Nephron (organoid): ENCODE measurements around the gene PRPS1.
A peak's percentile ranks its signal among the peaks of the same experiment; 100 is the strongest.

Source experiments
- H3K27ac Mint-ChIP-seq, 3 experiments: 2 replicates each; pipeline ENCODE4 v1.8.0; 2020; ENCODE audit warnings: mixed read lengths in 3 of 3, mild to moderate bottlenecking in 2 of 3, moderate library complexity in 1 of 3
- H3K27me3 Mint-ChIP-seq: 2 replicates; pipeline ENCODE4 v1.8.0; 2021; ENCODE audit warnings: low read depth, mild to moderate bottlenecking, moderate library complexity, mixed read lengths
- H3K36me3 Mint-ChIP-seq: 2 replicates; pipeline ENCODE4 v1.8.0; 2020; ENCODE audit warnings: low read depth, mixed read lengths
- H3K4me1 Mint-ChIP-seq: 2 replicates; pipeline ENCODE4 v1.8.0; 2020; ENCODE audit warnings: mixed read lengths
- H3K4me3 Mint-ChIP-seq, 3 experiments: 2 replicates each; pipeline ENCODE4 v1.8.0; 2020; ENCODE audit warnings: mild to moderate bottlenecking in 3 of 3, mixed read lengths in 3 of 3, moderate library complexity in 2 of 3
- H3K9me3 Mint-ChIP-seq: 2 replicates; pipeline ENCODE4 v1.8.0; 2020; ENCODE audit warnings: mixed read lengths
- TF ChIP-seq, protein P1 (sequence below), 3 experiments: fragments of 200-600 bp; sonication (generic); IDR thresholded peaks; one replicate each; pipeline ENCODE4 v1.5.0; 2021; ENCODE audit warnings: antibody characterized with exemption in 3 of 3; ENCODE audit not compliant: unreplicated experiment in 3 of 3

The PRPS1 gene

DNA sequence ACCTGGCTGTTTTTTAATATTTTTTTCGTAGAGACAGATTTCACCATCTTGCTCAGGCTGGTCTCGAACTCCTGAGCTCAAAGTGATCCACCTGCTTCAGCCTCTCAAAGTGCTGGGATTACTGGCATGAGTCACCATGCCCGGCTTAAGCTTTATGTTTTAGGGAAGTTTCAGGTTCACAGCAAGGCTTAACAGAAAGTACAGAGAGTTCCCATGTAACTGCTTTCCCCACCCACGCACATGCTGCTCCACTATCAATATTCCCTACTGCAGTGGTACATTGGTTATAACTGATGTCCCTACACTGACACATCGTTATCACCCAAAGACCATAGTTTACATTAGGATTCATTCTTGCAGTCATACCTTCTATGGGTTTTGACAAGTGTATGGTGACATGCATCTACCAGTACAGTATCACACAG, 62.7 kb downstream of the PRPS1 start:
- H3K27ac Mint-ChIP-seq, result peak overlapping the region; percentile 25 to 50 (median 36)
- H3K9me3 Mint-ChIP-seq, result peaks cover 2% of the 10 kb centered on the region
- H3K4me1 Mint-ChIP-seq, result peaks cover 32% of the 10 kb centered on the region
- no peaks in the 10 kb centered on the region for H3K36me3 Mint-ChIP-seq
- no peaks in the 10 kb centered on the region for H3K27me3 Mint-ChIP-seq
- H3K4me3 Mint-ChIP-seq, result no peak overlapping the region
- TF ChIP-seq, protein P1, sequence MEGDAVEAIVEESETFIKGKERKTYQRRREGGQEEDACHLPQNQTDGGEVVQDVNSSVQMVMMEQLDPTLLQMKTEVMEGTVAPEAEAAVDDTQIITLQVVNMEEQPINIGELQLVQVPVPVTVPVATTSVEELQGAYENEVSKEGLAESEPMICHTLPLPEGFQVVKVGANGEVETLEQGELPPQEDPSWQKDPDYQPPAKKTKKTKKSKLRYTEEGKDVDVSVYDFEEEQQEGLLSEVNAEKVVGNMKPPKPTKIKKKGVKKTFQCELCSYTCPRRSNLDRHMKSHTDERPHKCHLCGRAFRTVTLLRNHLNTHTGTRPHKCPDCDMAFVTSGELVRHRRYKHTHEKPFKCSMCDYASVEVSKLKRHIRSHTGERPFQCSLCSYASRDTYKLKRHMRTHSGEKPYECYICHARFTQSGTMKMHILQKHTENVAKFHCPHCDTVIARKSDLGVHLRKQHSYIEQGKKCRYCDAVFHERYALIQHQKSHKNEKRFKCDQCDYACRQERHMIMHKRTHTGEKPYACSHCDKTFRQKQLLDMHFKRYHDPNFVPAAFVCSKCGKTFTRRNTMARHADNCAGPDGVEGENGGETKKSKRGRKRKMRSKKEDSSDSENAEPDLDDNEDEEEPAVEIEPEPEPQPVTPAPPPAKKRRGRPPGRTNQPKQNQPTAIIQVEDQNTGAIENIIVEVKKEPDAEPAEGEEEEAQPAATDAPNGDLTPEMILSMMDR (IDR thresholded peaks at IDR 0.05; ENCODE audit: unreplicated experiment in 3 of 3), result no peak

DNA sequence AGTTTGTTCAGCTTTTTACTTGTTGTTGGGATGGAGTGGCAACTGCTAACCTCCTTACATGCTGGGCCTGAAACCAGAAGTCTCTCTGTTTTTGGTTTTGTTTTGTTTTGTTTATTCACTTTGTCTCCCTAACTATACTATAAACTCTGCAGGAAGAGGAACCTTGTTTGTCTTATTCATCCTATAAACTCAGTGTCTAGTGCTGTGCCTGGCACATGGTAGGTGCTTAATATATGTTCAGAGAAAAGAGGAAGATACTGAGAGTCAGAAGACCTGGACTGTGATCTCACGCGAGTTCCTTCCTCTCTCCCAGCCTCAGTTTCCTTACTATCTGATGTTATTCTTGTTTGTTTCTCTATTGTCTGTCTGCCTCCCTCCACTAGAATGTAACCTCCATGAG, 71.3 kb downstream of the PRPS1 start:
- TF ChIP-seq, protein P1 (IDR thresholded peaks at IDR 0.05; ENCODE audit: unreplicated experiment in 3 of 3), result no peak
- peaks cover 29% of the 10 kb centered on the region for H3K4me1 Mint-ChIP-seq
- peak overlapping the region; percentile 82 to 89 (median 84) for H3K27ac Mint-ChIP-seq
- H3K4me3 Mint-ChIP-seq, result no peak overlapping the region
- no peaks in the 10 kb centered on the region for H3K9me3 Mint-ChIP-seq
- H3K36me3 Mint-ChIP-seq, result no peaks in the 10 kb centered on the region
- no peaks in the 10 kb centered on the region for H3K27me3 Mint-ChIP-seq

DNA sequence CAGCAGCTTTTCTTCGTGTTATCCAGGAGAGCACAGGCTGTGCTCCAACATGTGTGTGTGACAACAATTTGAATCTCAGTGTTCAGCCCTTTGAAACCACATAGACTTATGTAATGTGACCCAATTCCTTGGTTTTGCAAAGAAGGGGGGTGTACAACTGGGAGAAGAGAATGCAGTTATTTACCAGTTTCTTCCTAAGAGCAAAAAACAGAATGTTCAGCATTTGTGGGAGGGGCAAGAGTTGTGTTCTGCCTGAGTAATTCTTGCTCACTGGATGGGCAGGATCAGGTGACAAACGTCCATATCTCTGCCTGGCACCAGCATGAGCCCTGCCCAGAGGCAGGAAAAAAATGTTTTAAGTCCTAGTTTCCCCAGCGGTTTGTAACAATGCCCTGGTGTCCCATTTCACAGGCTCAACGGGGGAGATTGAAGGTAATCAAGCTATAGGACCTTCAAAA, 72.0 kb downstream of the PRPS1 start:
- no peaks in the 10 kb centered on the region for H3K27me3 Mint-ChIP-seq
- no peak overlapping the region for H3K4me3 Mint-ChIP-seq

More for the DNA sequence above, 72.0 kb downstream of the PRPS1 start:
- H3K4me1 Mint-ChIP-seq, result peaks cover 29% of the 10 kb centered on the region
- H3K27ac Mint-ChIP-seq, result peak overlapping the region; percentile 82 to 89 (median 84)
- H3K36me3 Mint-ChIP-seq, result no peaks in the 10 kb centered on the region
- TF ChIP-seq, protein P1 (IDR thresholded peaks at IDR 0.05; ENCODE audit: unreplicated experiment in 3 of 3), result no peak
- no peaks in the 10 kb centered on the region for H3K9me3 Mint-ChIP-seq
